ENCODE results near the gene CTU2.
A peak's percentile ranks its signal among the peaks of the same experiment; 100 is the strongest.

CTU2 gene

DNA sequence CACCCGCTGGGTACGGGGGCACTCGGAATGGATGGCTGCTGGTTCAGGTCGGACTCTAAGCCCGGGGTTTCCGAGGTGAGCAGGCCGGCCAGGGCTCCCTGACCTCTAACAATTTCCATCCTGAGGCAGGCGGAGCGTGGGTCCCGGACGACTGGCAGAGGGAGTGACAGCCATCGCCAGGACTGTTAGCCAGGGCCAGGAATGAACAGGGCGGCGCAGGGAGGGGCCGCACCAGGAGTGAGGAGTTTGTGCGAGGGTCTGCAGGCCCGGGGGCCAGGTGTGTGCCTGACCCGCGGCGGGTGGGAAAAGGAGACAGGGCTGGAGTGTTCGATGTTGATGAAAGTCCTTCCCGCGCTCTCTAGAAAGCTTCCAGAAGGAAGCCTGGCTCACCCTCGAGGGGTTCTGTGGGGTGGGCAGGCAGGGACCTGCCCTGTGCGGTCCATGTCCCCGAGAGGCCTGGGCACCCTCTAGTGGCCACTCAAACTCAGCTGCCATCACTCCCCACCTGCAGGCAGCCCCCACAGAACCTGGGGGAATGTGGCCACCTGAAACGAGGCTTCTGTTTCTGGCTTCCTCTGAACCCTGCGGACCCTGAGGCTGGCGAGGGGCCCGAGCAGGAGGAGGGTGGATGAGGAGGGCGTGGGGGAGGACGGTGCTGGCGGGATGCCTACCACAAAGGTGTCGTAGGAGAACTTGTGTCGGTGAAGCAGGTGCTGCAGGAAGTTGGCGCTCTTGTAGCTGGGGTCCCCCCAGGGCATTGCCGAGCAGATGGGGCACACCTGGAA, 8.3 kb upstream of the CTU2 start:
- DNase-seq = no peak

GRCh38 chr16:88698646-88699045, 7.7 kb upstream of the CTU2 start:
- DNase-seq = no peak

GRCh38 chr16:88699180-88699579, 7.1 kb upstream of the CTU2 start:
- no peak for DNase-seq

- no peak for DNase-seq
These were observed 6.0 kb upstream of the CTU2 start for GRCh38 chr16:88700322-88700635.

GRCh38 chr16:88700636-88701482, 5.4 kb upstream of the CTU2 start:
- peak; percentile 94 to 96 for DNase-seq

DNA sequence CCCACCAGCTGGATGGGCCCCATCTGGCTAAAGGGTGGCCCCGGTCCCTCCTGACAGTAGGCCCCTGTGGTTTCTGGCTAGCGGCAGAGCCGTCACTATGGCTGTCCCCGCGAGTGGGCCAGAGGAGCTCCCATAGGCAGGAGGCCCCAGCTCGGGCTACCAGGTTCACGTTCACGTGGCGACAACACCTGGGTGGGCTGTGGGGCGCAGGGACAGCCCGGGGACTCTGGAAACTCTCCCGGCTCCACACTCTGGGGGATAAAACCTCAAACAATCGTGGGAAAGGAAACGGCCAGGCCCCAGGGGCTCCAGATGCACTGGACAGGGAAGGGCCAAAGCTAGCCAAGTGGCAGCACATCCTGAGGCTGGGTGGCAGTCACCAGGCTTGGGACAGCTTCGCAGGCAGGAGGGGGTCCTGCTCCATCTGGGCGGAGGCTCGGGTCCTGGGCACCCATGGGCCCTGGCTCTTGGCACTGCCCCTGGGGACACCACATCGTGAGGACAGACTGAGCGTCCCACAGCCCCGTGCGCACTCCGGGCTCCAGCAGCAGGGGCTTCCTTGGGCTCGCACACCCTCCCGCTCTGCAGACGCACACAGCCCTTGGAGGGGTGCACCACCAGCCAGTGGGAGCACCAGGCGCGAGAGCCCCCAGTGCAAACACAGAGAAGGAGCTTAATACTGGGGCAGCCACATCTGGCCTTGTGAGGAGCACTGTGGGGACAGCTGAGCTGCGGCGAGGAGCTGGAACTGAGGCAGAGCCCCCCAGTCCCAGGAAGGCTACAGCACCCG, 4.5 kb upstream of the CTU2 start:
- peak; percentile 55 to 61 for DNase-seq

GRCh38 chr16:88702371-88703210, 3.7 kb upstream of the CTU2 start:
- DNase-seq = peak; percentile 53 to 57

DNA sequence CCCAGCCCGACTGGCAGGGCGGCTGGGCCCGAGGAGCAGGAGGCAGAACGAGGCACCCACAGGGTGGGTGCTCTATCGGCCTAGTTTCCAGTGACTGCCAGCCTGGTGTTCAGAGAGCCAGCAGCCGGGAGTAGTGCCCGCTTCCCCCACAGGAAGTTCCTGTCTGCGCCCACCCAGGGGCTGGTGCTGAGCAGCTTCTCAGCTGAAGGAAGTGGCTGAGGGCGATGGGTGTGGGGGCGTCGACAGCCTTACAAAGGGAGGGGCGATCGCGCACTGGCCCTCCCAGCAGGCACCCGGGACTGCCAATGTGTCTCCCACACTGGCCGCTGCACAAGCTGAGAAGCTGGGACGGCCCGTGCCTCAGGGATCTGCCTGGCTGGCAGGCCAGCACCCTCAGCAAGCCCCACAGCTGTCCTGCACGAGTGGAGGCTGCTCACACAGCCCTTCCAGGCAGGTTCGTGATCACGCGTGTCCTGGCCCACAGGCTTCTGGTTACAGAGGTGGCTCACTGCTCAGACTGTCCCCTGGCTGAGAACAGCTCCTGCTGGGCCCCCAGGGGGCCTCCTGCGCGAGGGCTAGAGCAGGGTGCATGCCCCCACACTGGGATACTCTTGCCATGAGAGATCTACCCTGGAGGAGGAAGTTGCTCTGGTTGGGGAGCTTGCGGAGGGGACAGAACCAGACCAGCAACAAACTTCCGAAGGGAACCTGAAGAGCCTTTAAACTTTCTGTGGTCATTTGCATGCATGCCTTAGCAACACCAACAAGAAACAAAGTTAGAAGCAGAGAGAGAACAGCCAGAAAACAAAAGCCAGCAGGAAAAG, 2.6 kb upstream of the CTU2 start:
- DNase-seq = peak; percentile 81 to 83

DNA sequence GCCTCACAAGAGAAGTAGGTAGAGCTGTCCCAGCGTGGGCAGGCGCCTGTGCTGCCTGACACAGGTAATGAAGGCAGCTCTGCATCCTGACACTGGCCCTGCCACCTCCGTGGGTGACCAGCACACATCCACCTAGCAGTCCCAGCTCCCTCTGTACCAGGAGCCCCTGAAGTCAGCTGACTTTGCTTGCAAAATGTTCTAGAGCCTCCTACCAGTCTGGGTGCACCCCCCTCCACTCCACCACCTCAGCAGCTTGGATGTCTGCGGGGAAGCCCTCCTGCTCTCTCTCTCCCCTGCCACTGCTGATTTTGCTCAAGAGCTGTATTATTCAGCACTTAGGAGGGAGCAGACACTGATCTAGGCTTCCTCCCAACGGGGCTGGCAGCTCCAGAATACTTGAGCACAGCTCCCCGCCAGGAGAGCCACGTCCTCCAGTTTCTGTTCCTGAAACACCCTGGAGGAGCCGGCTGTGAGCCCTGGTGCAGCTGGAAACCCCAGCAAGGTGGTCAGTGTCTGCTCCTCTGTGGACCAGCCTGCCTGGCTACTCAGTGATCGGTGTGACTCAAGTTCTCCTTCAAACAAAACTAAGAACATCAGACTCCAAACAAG, 1.1 kb upstream of the CTU2 start:
- DNase-seq = peak; percentile 47 to 52

GRCh38 chr16:88705801-88706228, 488 bp upstream of the CTU2 start:
- DNase-seq = peak in 1 of 2 experiments; percentile 43

DNA sequence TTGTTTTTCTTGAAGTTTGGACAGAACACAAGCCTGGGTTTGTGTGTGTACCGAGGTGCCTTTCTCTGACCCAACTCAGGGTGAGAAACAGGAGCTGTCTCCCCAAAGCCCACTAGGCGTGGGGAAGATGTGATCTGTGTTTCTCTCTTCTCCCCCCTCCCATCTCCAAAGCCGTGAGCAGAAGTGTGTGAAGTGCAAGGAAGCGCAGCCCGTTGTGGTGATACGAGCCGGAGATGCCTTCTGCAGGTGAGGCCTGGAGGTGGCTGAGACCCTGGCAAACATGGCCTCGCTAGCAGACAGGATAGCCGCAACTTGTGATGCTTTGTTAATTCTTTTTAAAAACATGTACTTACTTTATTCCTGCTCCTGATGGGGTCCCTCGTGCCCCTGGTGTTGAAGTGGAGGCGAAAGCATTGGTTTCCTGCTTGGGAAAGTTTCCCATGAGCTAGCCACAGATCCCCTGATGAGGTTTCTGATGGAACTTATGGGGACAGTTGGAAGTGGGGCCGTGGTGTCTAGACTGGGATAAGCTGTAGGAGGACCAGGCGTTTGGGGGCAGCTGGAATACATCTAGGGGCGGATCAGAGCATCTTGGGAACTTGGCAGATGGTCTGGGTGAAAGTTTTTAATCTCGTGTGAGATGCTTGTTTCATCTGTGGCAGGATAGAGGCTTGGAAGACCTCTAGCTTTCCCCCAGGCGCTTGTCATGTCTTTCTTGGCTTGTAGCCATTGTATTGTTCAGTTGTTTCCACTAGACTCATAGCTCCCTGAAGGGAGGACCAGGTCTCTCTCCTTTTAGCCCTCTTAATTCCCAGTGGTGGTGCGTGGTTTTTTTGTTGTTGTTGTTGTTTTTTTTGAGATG, 893 bp downstream of the CTU2 start:
- DNase-seq = no peak

- DNase-seq = no peak
These were observed 4.3 kb downstream of the CTU2 start for GRCh38 chr16:88710556-88710955.

DNA sequence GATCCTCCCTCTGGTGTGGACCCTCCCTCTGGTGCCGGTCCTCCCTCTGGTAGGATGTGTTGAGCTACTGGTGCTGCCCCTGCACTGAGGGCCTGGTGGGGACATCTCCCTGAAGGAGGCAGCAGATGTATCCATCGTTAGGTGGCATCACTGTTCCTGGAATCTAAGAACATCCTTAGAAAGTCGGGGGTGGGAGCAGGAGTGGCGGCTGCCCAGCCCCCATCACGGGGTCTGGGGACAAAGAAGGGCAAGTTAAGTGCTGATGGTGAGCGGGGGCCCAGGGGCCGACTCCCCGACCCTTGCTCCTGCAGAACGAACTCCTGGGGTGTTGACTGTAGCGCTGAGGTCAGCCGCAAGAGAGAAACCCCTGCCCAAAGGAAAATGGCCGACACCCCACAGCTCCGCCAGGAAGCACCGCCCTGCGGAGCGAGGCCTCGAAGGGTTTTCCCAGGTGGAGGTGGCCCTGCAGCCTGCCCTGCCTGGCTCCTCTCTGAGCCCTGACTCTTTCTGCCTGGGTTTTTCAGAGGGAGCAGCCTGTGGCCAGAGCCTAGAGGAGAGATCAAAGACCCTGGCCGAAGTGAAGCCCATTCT, 5.5 kb downstream of the CTU2 start:
- no peak for DNase-seq

DNA sequence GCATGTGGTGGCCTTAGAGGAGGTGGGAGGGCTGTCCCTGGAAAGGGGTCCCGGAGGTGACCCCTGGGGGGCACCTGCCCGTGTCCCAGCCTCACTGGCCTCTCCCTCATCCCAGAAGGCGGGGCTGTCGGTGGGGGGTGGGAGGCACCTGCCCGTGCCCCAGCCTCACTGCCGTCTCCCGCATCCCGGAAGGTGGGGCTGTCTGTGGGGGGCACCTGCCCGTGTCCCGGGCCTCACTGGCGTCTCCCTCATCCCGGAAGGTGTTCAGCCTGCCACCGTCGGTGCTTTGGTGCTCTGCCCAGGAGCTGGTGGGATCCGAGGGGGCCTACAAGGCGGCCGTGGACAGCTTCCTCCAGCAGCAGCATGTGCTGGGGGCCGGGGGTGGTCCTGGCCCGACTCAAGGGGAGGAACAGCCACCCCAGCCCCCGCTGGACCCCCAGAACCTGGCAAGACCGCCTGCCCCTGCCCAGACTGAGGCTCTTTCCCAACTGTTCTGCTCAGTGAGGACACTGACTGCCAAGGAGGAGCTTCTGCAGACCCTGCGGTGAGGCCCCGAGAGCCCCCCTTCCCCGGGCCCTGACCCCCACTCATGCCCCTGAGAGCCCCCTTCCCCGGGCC, 6.2 kb downstream of the CTU2 start:
- DNase-seq = no peak

DNA sequence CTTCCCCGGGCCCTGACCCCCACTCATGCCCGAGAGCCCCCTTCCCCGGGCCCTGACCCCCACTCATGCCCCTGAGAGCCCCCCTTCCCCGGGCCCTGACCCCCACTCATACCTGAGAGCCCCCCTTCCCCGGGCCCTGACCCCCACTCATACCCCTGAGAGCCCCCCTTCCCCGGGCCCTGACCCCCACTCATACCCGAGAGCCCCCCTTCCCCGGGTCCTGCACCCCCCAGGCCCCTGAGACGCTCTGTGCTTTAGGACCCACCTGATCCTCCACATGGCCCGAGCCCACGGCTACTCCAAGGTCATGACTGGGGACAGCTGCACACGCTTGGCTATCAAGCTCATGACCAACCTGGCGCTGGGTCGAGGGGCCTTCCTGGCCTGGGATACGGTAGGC, 6.8 kb downstream of the CTU2 start:
- no peak for DNase-seq

- DNase-seq = no peak
These were observed 7.5 kb downstream of the CTU2 start for GRCh38 chr16:88713568-88714419.

DNA sequence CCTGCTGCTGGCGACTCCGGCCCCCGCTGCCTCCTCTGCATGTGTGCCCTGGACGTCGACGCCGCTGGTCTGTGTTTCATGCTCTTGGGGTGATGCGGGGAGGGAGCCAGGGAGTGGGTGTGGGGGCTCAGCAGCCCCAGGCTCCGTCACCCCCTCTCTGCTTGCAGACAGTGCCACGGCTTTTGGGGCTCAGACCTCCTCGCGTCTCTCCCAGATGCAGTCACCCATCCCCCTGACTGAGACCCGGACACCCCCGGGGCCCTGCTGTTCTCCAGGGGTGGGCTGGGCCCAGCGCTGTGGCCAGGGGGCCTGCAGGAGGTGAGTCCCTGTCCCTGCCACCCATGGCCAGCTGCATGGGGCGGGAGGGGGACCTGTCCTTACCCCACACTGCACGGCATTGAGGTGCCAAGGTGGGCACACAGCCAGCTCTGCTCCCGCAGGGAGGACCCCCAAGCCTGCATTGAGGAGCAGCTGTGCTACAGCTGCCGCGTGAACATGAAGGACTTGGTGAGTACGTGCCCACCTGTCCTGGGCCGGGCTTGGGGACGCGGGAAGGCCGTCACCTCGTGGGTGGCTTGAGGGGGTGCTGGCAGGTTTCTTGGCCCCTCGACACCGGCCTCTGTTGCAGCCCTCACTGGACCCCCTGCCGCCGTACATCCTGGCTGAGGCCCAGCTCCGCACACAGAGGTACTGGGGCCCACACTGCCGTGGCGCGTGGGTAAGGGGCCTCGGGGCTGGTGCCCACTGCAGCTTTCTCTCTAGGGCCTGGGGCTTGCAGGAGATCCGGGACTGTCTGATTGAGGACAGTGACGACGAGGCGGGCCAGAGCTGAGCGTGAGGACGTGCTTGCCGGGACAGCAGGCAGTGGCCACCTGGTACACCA, 8.4 kb downstream of the CTU2 start:
- no peak for DNase-seq

Measured in activated T-cell treated with anti-CD3 and anti-CD28 coated beads, Interleukin-2, amount 50 U/mL, for 48 hours (primary cell).